ENCODE results near the gene TMEM237.
"Not testable (repeated sequence)": the region's sequence is repeated elsewhere in the genome, so short reads cannot be mapped to it uniquely, and the experiment has no call there.

TMEM237 gene, protein sequence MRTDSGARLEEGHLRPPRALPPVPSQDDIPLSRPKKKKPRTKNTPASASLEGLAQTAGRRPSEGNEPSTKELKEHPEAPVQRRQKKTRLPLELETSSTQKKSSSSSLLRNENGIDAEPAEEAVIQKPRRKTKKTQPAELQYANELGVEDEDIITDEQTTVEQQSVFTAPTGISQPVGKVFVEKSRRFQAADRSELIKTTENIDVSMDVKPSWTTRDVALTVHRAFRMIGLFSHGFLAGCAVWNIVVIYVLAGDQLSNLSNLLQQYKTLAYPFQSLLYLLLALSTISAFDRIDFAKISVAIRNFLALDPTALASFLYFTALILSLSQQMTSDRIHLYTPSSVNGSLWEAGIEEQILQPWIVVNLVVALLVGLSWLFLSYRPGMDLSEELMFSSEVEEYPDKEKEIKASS

GRCh38 chr2:201643216-201643890 lies at the start of gene TMEM237:
Gene TMEM237 (minus strand): TSS chr2:201643503. CDS start chr2:201643400, 103 bp downstream.
- DNase-seq = peak; percentile 82

- DNase-seq = no peak
These were observed 41.9 kb upstream of the TMEM237 start for GRCh38 chr2:201685156-201685555.

- no peak for DNase-seq
These were observed 37.4 kb upstream of the TMEM237 start for GRCh38 chr2:201680743-201681142.

DNA sequence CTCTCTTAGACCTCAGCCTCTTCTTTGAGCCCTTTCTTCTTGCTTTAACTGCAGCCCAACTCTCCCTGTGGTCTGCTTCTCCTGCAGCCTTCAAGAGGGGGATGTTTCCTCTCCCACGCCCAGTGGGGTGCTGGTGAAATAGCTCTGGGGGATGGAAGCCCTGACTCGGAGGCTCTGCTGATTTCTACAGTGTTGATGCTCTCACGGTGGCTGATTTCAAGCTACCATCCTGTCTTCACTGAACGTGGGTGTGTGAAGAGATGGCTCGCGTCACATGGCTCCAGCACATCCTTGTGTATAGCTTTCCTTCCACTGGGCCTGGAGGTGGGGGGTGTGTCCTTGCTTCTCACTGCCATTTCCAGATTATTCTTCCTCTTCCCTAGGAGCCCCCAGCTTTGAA lies 35.1 kb upstream of the TMEM237 start:
- DNase-seq = no peak

DNA sequence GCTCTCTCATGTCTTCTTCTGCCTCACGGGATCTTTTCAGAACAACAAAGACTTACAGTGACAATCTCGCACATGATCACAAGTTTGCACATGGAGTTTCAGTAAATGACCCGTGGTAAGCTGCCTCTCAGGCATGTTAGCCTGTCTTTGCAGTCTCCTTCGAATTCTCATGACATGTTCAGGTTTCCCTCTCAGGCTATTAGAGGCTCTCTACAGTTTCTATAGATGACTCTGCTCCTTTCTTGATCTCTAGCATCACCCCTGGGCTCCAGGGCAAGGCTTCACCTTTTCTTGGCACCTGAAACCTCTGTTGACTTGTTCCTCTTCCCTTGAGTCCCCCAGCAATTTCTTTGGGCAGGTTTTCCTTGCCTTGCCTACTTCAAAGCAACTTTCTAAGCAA lies 32.2 kb upstream of the TMEM237 start:
- no peak for DNase-seq

- DNase-seq = no peak
These were observed 31.5 kb upstream of the TMEM237 start for GRCh38 chr2:201674794-201675193.

GRCh38 chr2:201674298-201674697 lies 31.0 kb upstream of the TMEM237 start:
- DNase-seq = no peak

- DNase-seq = no peak
These were observed 30.2 kb upstream of the TMEM237 start for GRCh38 chr2:201673546-201673945.

DNA sequence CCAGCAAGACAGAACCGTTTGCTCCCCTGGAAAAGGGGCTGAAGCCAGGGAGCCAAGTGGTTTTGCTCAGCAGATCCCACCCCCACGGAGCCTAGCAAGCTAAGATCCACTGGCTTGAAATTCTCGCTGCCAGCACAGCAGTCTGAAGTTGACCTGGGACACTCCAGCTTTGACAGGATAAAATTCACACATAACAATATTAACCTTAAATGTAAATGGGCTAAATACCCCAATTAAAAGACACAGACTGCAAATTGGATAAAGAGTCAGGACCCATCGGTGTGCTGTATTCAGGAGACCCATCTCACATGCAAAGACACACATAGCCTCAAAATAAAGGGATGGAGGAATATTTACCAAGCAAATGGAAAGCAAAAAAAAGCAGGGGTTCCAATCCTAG lies 27.9 kb upstream of the TMEM237 start:
- not testable (repeated sequence) for DNase-seq

- DNase-seq = no peak
These were observed 26.6 kb upstream of the TMEM237 start for GRCh38 chr2:201669865-201670264.

GRCh38 chr2:201668402-201668910 lies 25.2 kb upstream of the TMEM237 start:
- no peak for DNase-seq

- no peak for DNase-seq
These were observed 21.0 kb upstream of the TMEM237 start for GRCh38 chr2:201664334-201664733.

DNA sequence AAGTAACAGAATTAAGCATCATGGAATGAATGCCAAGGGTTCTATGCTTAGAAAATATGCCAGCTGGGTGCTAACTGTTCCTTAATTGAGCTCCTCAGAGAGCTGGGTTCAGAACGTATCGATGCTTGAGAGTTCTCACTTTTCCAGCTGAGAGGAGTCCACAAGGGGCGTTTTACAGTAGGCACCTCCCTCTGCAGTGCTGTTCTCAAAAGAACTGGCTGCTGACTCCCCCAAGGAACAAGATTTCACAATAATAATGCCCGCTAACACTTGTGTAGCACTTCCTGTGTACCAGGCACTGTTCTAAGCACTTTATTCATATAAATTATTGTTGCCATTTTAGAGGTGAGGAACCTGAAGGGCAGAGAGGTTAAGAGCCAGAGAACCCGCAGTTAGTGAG lies 18.1 kb upstream of the TMEM237 start:
- DNase-seq = no peak

- DNase-seq = no peak
These were observed 17.1 kb upstream of the TMEM237 start for GRCh38 chr2:201660293-201660895.

DNA sequence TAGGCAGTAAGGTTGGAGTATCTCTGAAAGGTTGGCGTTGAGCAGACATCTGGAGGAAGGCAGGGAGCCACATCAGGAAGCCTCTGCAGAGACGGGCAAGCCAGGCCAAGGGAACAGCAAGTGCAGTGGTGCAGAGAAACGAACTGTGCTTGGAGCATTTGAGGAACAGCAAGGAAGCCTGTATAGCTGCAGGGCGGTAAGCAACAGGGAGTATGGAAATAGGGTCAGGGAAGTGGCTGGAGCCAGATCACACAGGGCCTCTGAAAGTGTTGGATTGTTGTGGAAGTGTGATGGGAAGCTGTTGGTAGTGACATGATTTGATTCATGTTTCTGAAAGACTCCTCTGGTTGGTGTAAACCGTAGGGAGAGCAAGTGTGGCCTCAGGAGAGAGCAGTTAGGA lies 13.4 kb upstream of the TMEM237 start:
- DNase-seq = no peak

DNA sequence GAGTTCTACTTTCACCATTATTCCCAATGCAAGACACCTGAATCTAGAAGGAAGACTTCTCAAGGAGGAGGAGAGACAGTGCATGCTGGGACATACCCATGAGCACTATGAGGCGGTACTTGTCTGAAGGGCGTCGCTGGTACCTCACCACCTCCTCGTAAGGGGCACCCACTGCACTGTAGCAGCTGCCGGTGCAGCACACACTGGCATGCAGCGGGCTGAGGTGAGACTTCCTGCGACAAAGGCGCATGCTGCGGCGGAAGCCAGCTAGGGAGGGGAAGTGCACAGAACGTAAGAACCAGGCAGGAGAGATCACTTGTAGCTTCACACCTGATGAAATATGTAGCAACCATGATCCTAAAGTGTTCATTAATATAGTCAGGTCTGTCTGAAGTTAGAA lies 12.8 kb upstream of the TMEM237 start:
- no peak for DNase-seq

- no peak for DNase-seq
These were observed 11.5 kb upstream of the TMEM237 start for GRCh38 chr2:201654616-201655384.

DNA sequence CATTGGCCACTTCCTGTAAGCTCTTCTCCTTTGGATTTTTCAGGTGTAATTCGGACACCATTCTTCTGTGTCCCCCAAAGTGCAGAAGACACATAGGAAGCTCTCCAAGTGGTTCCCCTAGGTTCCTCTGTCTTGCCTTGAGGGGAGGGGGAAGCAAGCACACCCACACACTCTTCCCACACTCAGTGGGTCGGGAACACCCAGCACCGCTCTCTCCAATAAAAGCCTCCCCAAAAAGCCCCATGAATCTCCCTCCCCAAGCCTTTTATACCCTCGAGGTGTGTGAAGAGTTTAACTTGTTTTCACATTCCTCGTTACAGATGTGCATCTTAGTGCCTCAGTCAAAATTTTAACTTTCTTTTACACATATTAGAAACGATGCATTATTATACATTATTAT lies 9.9 kb upstream of the TMEM237 start:
- DNase-seq = no peak

DNA sequence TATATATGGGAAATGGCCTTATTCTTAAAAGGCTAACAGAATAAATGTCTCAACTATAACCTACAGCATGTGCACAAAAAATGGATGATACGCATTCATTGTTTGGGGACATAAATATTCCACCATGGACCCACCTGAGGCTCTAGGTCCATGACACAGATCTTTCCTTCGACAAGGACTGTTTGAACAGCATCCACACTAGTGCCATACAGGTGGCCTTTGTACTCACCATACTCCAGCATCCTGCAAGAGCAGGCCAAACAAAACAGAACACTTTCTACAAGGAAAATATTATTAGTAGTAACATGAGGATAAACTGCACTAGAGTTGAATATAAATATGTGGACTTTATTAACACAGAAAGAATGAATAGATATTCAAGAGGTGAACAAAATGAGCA lies 6.1 kb upstream of the TMEM237 start:
- no peak for DNase-seq

DNA sequence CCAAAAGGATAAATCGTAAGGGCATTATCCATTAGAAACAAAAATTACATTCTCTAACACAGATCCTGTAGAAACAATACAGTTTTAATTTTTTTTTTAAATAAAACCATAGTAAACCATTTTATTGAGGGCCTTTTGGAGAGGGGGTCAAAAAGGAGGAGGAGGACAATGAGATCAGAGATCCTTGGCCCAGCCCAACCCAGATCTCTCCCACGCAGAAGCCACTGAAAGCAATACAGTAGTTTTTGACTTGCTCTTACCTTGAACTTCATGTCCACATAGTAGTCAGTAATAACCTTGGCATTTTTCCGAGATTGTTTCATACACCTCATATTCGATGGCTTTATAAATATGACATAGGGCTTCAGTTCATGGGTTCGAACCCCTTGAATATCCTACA lies 4.1 kb upstream of the TMEM237 start:
- DNase-seq = no peak

GRCh38 chr2:201644001-201644400 lies 698 bp upstream of the TMEM237 start:
- no peak for DNase-seq

DNA sequence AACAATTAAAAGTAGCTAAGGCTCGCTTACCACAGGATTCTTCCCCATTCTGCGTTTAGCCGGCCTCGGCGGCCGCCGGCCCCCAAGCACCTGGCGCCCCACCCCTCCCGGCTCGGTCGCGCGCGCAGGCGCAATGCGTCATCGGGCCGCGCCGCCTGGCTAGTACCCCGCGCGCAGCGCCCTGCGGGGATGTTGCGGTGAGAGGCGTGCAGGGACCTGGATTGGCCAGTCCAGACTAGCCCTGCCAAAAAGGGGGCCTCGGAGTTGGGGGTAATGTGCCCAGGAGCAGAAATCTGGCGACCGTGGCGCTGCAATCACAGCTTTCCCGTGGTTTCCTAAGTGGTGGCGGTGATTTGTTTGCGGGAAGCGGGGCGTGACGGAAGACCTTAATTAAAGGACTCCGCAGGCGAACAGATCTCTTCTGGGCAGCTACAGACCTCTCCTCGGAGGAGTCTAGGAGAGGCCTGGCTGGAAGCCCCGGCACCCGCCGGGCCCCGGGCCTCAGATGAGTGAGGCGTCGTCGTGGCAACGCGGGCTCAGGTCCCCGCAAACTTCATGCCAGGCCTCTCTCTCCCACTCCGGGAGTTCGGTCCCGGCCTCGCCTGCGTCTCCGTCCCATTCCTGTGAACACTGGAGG lies 606 bp downstream of the TMEM237 start:
- peak; percentile 93 for DNase-seq
